Activated B cell treated with CpG ODN at 0.5 μM for 24 hours (primary cell): Measurements from ENCODE around the gene TMEM17. TPM values are rescaled to one million over a fixed set of nuclear protein-coding genes. Genes with fewer than 3 reads are reported as not detected.
A peak's percentile ranks its signal among the peaks of the same experiment; 100 is the strongest.

Source experiments
- ATAC-seq: fragments of 200-7000 bp; cut with Tn5 transposase; one replicate; pipeline ENCODE4 v1.10.0; 2021; ENCODE audit warnings: low read depth, mild to moderate bottlenecking, moderate library complexity
- CTCF ChIA-PET: fragments of 350-600 bp; sonication (Branson Sonifier 250); formaldehyde crosslinking; loops from one replicate; lab custom pipeline; 2021; ENCODE audit warnings: antibody characterized with exemption; lab: Charles Lee
- POLR2A ChIA-PET: fragments of 350-600 bp; sonication (Branson Sonifier 250); formaldehyde crosslinking; loops from one replicate; lab custom pipeline; 2021; ENCODE audit warnings: antibody characterized with exemption; lab: Charles Lee
- DNase-seq: peaks from one replicate; pipeline ENCODE4 v3.0.0; 2022
- H3K27ac Mint-ChIP-seq: one replicate; pipeline ENCODE4 v1.8.0; 2020; ENCODE audit warnings: mixed read lengths
- H3K27me3 Mint-ChIP-seq: one replicate; pipeline ENCODE4 v1.8.0; 2021; ENCODE audit warnings: mixed read lengths
- H3K36me3 Mint-ChIP-seq: one replicate; pipeline ENCODE4 v1.8.0; 2021; ENCODE audit warnings: low read depth, mixed read lengths
- H3K4me1 Mint-ChIP-seq: one replicate; pipeline ENCODE4 v1.8.0; 2021; ENCODE audit warnings: mixed read lengths
- H3K4me3 Mint-ChIP-seq: one replicate; pipeline ENCODE4 v1.8.0; 2020; ENCODE audit warnings: mild to moderate bottlenecking, mixed read lengths
- H3K9me3 Mint-ChIP-seq: one replicate; pipeline ENCODE4 v1.8.0; 2020; ENCODE audit warnings: mixed read lengths
- CTCF ChIP-seq: fragments of 200-600 bp; IDR thresholded peaks from one replicate; pipeline ENCODE4 v1.8.0; 2022; ENCODE audit warnings: antibody characterized with exemption, mild to moderate bottlenecking
- intact Hi-C: fragments of 100-400 bp; cut with micrococcal nuclease; formaldehyde crosslinking; loops from one replicate; pipeline ENCODE4 v1.15.1; 2024
- total RNA-seq: library from RNA; stranded (reverse); gene quantifications from 2 replicates; pipeline ENCODE4 v1.2.3, GENCODE V29; 2022

TMEM17 gene
- total RNA-seq, 1 donor from 2014 or later = not detected

- Mint-ChIP-seq H3K36me3 (no peaks in the 10 kb centered on the region), H3K27me3 (peaks cover 3% of the 10 kb centered on the region), H3K4me1 (peaks cover 4% of the 10 kb centered on the region), H3K27ac (no peak overlapping the region), H3K4me3 (no peak overlapping the region), H3K9me3 (no peaks in the 10 kb centered on the region)
- intact Hi-C loops = no loop called here
- POLR2A ChIA-PET = no interaction called here
- no peak for TF ChIP-seq CTCF
- ATAC-seq (no peak), DNase-seq (no peak)
- CTCF ChIA-PET = interaction anchor here (9.0 kb wide), 1 partner anchor 314 kb away, joined by 187 read pairs; no protein-coding TSS in a partner anchor
Observed at GRCh38 chr2:62459672-62460071, 46.3 kb downstream of the TMEM17 start.

- Mint-ChIP-seq H3K27ac (no peak overlapping the region), H3K9me3 (no peaks in the 10 kb centered on the region), H3K4me3 (no peak overlapping the region), H3K36me3 (no peaks in the 10 kb centered on the region), H3K4me1 (peaks cover 4% of the 10 kb centered on the region), H3K27me3 (peaks cover 3% of the 10 kb centered on the region)
- ATAC-seq (no peak), DNase-seq (no peak)
- no peak for TF ChIP-seq CTCF
- POLR2A ChIA-PET = no interaction called here
- CTCF ChIA-PET = interaction anchor here (9.0 kb wide), 1 partner anchor 314 kb away, joined by 187 read pairs; no protein-coding TSS in a partner anchor
- intact Hi-C loops = no loop called here
Observed at GRCh38 chr2:62459106-62459505, 46.9 kb downstream of the TMEM17 start.

GRCh38 chr2:62458671-62459081, 47.3 kb downstream of the TMEM17 start:
- no peaks in the 10 kb centered on the region for H3K36me3 Mint-ChIP-seq
- no peak overlapping the region for H3K4me3 Mint-ChIP-seq
- peaks cover 4% of the 10 kb centered on the region for H3K4me1 Mint-ChIP-seq
- H3K9me3 Mint-ChIP-seq = no peaks in the 10 kb centered on the region
- no peak for ATAC-seq
- no peak for TF ChIP-seq CTCF
- H3K27me3 Mint-ChIP-seq = peaks cover 3% of the 10 kb centered on the region
- ChIA-PET POLR2A (no interaction called here), CTCF (interaction anchor here (2.0 to 9.0 kb wide), 4 partner anchors 315 to 1085 kb away, joined by 8 to 187 read pairs (median 12); no protein-coding TSS in a partner anchor)
- no peak for DNase-seq
- intact Hi-C loops = no loop called here
- no peak overlapping the region for H3K27ac Mint-ChIP-seq

- POLR2A ChIA-PET = no interaction called here
- no peak for ATAC-seq
- no peak for DNase-seq
- no peak overlapping the region for H3K27ac Mint-ChIP-seq
- H3K27me3 Mint-ChIP-seq = peaks cover 3% of the 10 kb centered on the region
- CTCF ChIA-PET = interaction anchor here (1.0 to 9.0 kb wide), 9 partner anchors 10 to 1403 kb away, joined by 3 to 187 read pairs (median 7); no protein-coding TSS in a partner anchor
- H3K4me1 Mint-ChIP-seq = peaks cover 4% of the 10 kb centered on the region
- intact Hi-C loops = no loop called here
- TF ChIP-seq CTCF = no peak
- no peak overlapping the region for H3K4me3 Mint-ChIP-seq
- no peaks in the 10 kb centered on the region for H3K36me3 Mint-ChIP-seq
- no peaks in the 10 kb centered on the region for H3K9me3 Mint-ChIP-seq
Observed at GRCh38 chr2:62458206-62458641, 47.8 kb downstream of the TMEM17 start.

- no peak for TF ChIP-seq CTCF
- peak overlapping the region; percentile 67 for H3K4me3 Mint-ChIP-seq
- no peak overlapping the region for H3K27ac Mint-ChIP-seq
- intact Hi-C loops = loop anchor here (1.0 to 2.0 kb wide), 5 partner anchors 318 to 1404 kb away; no protein-coding TSS in a partner anchor
- peaks cover 3% of the 10 kb centered on the region for H3K27me3 Mint-ChIP-seq
- no peaks in the 10 kb centered on the region for H3K9me3 Mint-ChIP-seq
- ChIA-PET POLR2A (interaction anchor here (0.6 to 0.7 kb wide), 2 partner anchors 318 to 471 kb away, joined by 3 read pairs; no protein-coding TSS in a partner anchor), CTCF (interaction anchor here (0.7 to 9.0 kb wide), 14 partner anchors 9 to 1404 kb away, joined by 3 to 187 read pairs (median 6); no protein-coding TSS in a partner anchor)
- no peaks in the 10 kb centered on the region for H3K36me3 Mint-ChIP-seq
- peaks cover 4% of the 10 kb centered on the region for H3K4me1 Mint-ChIP-seq
- DNase-seq (no peak), ATAC-seq (no peak)
Observed at GRCh38 chr2:62457556-62457955, 48.4 kb downstream of the TMEM17 start.
